SU-DHL-6 (cell line): Measurements from ENCODE around the gene ANP32B.

Experiments
- EZH2phosphoT487 ChIP-seq: fragments of 200-600 bp; sonication (generic), shearing (Covaris generic); conservative IDR thresholded peaks from 2 replicates; pipeline ENCODE4 v1.6.1; 2018; ENCODE audit warnings: mild to moderate bottlenecking, antibody characterized with exemption, low read length, moderate library complexity, mixed read lengths
- TF ChIP-seq, protein P1 (sequence below): fragments of 200-600 bp; sonication (generic); IDR thresholded peaks from one replicate; pipeline ENCODE4 v1.5.1; 2017; ENCODE audit warnings: antibody characterized with exemption, mild to moderate bottlenecking, low read length, moderate library complexity; ENCODE audit not compliant: insufficient read depth, poor library complexity, severe bottlenecking

DNA sequence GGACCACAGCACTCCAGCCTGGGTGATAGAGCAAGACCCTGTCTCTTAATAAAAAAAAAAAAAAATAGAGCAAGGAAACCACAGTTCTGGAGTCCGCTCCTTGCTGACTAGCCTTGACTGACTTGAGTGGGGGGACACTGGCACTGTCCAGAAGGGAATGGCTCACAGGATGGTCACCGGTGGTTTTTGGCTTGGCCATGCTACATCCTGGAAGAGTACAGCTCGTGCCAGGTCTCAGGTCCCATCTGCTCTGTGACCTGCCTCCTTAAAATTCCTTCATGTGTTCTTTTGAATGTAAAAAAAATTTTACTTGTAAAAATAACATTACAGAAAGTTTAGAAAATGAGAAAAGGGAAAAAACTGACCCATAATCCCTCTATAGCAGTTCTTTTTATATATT is 79.0 kb downstream of the ANP32B start:
- TF ChIP-seq, protein P1, sequence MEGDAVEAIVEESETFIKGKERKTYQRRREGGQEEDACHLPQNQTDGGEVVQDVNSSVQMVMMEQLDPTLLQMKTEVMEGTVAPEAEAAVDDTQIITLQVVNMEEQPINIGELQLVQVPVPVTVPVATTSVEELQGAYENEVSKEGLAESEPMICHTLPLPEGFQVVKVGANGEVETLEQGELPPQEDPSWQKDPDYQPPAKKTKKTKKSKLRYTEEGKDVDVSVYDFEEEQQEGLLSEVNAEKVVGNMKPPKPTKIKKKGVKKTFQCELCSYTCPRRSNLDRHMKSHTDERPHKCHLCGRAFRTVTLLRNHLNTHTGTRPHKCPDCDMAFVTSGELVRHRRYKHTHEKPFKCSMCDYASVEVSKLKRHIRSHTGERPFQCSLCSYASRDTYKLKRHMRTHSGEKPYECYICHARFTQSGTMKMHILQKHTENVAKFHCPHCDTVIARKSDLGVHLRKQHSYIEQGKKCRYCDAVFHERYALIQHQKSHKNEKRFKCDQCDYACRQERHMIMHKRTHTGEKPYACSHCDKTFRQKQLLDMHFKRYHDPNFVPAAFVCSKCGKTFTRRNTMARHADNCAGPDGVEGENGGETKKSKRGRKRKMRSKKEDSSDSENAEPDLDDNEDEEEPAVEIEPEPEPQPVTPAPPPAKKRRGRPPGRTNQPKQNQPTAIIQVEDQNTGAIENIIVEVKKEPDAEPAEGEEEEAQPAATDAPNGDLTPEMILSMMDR, result no peak
- TF ChIP-seq EZH2phosphoT487, result no peak
